GM12865 (cell line): Measurements from ENCODE around the gene FBXO2.

Experiments used
- DNase-seq: peaks from one replicate; pipeline ENCODE4 v3.0.0; 2010; ENCODE audit warnings: low read depth
- H3K4me3 ChIP-seq: 2 replicates; pipeline ENCODE4 v1.5.1; 2011; ENCODE audit warnings: mild to moderate bottlenecking, low read depth, low read length, control low read depth
- TF ChIP-seq, protein P1 (sequence below): IDR thresholded peaks from 2 replicates; pipeline ENCODE4 v1.5.1; 2011; ENCODE audit warnings: low read length, control low read depth, low read depth, inconsistent platforms; ENCODE audit not compliant: insufficient read depth; ENCODE audit errors: missing control alignments

Gene FBXO2

DNA sequence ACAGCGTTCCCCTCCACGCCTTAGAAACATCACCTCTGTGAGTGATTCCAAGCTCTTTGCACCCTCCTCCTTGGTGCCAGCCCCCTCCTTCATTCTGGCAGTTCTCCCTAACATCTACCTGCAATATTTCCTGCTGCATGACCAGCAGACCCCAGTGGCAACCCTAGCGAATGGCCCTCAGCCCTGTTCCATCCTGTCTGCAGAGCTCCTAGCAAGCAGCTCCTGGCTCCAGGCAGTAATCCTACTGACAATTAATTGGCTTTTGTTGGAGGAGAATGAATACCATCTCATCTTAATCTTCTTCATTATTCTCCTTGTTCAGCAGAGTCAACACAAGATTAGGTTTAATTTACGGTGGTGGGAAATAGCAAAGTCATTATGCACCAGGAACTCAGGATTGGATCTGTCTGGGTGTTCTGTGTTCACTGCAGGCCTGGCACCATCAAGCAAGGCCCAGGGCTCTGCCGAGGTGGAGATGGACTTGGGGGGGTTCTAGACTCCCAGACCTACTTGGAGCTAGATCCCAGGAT lies 12.4 kb downstream of the FBXO2 start:
- TF ChIP-seq, protein P1, sequence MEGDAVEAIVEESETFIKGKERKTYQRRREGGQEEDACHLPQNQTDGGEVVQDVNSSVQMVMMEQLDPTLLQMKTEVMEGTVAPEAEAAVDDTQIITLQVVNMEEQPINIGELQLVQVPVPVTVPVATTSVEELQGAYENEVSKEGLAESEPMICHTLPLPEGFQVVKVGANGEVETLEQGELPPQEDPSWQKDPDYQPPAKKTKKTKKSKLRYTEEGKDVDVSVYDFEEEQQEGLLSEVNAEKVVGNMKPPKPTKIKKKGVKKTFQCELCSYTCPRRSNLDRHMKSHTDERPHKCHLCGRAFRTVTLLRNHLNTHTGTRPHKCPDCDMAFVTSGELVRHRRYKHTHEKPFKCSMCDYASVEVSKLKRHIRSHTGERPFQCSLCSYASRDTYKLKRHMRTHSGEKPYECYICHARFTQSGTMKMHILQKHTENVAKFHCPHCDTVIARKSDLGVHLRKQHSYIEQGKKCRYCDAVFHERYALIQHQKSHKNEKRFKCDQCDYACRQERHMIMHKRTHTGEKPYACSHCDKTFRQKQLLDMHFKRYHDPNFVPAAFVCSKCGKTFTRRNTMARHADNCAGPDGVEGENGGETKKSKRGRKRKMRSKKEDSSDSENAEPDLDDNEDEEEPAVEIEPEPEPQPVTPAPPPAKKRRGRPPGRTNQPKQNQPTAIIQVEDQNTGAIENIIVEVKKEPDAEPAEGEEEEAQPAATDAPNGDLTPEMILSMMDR, result no peak
- H3K4me3 ChIP-seq, result no peak overlapping the region
- DNase-seq, result no peak

DNA sequence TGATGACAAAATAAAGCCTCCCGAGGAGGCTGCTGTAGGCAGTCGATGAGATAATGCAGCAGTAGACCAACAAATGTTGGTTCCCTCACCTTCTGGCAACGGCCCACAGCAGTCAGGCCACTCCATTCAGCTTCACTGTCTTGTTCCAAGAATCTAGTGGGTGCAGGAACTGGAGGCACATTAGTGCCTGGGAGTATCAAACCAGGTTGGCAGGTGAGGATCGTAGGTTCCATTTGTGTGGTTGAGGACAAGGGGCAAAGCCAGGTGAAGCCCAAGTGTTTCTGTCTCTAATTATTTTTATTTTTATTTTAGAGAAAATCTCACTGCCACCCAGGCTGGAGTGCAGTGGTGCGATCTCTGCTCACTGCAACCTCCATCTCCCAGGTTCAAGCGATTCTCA lies 13.3 kb downstream of the FBXO2 start:
- TF ChIP-seq, protein P1, result no peak
- no peak overlapping the region for H3K4me3 ChIP-seq
- no peak for DNase-seq

DNA sequence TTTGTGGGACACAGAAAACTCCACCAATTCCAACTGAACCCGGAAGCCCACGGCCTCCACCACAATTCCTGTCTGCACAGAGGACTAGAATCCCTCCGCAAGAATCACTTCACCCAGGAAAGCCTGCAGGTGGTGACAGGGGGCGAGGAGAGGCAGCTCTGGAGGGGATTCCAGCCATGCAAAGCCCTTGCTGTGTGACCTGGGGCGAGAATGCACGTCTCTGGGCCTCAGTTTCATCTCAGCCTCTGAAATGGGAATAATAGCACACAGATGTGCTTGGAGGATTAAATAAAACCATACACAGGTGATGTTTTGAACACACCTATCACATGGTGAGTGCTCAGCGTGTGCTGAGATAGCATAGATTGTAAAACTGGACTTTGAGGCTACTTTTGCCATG lies 14.1 kb downstream of the FBXO2 start:
- H3K4me3 ChIP-seq, result no peak overlapping the region
- DNase-seq, result no peak
- TF ChIP-seq, protein P1, result no peak

DNA sequence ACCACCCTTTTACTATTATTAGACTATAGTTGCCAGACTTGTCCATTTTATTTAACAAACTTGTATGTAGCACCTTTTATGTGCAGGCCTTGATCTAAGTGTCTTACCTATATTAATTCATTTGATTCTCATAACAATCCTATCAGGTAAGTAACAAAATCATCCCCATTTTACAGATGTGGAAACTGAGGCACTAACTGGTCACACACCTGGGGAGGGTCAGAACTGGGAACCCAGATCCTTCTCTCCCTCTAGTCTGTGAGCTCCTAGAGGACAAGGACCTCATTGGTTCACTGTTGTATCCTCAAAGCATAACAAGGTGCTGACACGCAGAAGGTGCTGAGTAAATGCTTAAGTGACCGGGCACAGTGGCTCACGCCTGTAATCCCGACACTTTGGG lies 14.9 kb downstream of the FBXO2 start:
- no peak overlapping the region for H3K4me3 ChIP-seq
- TF ChIP-seq, protein P1, result no peak
- DNase-seq, result no peak

DNA sequence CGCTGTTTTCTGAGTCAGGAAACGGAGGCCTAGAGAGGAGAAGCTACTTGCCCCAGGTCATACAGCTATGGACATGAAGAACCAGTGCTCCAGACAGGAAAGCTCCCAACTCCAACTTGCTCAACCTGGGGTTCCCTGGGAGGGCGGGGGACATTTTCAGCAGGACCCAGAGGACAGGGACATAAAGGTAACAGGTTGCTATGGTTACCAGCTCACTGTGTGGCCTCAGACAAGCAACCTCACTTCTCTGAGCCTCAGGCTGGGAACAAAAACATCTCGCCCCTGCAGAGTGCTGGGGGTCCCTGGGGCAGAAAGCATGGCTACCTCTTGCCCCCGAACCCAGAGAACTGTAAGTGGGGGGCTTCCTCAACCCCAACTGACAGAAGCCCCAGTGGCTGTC lies 16.1 kb downstream of the FBXO2 start:
- no peak overlapping the region for H3K4me3 ChIP-seq

DNA sequence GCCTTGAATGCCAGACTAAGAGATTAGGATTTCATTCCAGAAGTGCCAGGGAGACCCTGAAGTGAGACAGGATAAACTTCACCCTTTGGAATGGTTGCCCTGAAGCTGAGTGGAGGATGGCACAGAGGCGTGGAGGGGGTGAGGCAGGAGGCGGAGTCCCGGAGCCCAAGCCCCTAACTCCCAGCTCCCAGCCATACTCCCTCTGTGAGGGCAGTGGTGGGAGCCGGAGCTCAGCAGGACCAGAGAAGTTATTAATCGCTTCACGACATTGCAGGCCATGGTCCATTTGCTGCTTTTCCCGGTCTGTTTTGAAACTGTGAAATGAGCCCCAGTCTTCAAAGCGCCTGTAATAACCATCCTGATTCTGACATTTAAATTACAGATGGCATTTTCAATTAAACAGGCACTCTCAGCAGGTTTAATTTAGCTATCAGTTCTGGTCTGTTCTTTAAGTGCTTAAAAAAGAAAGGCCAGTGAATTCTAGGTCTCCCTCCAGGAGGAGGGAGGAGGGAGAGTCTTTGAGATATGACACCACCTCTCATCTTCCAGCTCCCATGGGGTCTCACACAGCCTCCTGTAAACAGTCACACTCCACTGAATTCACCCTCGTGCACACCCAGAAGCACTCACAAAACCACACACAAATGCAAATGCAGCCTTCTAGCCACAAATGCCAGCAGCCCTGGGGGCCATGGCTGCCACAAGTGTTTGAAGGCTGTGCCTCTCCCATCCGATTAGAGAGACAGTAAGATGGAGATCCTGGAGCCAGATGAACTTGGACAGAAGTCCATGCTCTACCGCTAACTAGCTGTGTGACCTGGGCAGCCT lies 19.6 kb downstream of the FBXO2 start:
- TF ChIP-seq, protein P1, result no peak
- no peak overlapping the region for H3K4me3 ChIP-seq

More for the DNA sequence above, 16.1 kb downstream of the FBXO2 start:
- TF ChIP-seq, protein P1, result no peak
- DNase-seq, result no peak

More for the DNA sequence above, 19.6 kb downstream of the FBXO2 start:
- DNase-seq, result no peak
